ENCODE results near the gene RTP3. TPM values are rescaled to one million over a fixed set of nuclear protein-coding genes. Genes with fewer than 3 reads are reported as not detected.

Gene RTP3
- total and polyA plus RNA-seq, 2 experiments from 2014 or later, result 0.16 TPM; not detected in 1

- TF ChIP-seq CTCF (conservative IDR thresholded peaks at IDR 0.05; ENCODE audit: low read depth in 2 of 2) (no peak), EZH2 (IDR thresholded peaks at IDR 0.05; ENCODE audit: low read depth, unreplicated experiment) (no peak), CREB1 (CRISPR knock-in tag; IDR thresholded peaks at IDR 0.05; ENCODE audit: low read depth) (no peak)
- TF ChIP-seq, protein P1, sequence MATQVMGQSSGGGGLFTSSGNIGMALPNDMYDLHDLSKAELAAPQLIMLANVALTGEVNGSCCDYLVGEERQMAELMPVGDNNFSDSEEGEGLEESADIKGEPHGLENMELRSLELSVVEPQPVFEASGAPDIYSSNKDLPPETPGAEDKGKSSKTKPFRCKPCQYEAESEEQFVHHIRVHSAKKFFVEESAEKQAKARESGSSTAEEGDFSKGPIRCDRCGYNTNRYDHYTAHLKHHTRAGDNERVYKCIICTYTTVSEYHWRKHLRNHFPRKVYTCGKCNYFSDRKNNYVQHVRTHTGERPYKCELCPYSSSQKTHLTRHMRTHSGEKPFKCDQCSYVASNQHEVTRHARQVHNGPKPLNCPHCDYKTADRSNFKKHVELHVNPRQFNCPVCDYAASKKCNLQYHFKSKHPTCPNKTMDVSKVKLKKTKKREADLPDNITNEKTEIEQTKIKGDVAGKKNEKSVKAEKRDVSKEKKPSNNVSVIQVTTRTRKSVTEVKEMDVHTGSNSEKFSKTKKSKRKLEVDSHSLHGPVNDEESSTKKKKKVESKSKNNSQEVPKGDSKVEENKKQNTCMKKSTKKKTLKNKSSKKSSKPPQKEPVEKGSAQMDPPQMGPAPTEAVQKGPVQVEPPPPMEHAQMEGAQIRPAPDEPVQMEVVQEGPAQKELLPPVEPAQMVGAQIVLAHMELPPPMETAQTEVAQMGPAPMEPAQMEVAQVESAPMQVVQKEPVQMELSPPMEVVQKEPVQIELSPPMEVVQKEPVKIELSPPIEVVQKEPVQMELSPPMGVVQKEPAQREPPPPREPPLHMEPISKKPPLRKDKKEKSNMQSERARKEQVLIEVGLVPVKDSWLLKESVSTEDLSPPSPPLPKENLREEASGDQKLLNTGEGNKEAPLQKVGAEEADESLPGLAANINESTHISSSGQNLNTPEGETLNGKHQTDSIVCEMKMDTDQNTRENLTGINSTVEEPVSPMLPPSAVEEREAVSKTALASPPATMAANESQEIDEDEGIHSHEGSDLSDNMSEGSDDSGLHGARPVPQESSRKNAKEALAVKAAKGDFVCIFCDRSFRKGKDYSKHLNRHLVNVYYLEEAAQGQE (IDR thresholded peaks at IDR 0.05; ENCODE audit: unreplicated experiment), result no peak
These were observed 15.0 kb upstream of the RTP3 start (continued) for GRCh38 chr3:46482632-46483350.

DNA sequence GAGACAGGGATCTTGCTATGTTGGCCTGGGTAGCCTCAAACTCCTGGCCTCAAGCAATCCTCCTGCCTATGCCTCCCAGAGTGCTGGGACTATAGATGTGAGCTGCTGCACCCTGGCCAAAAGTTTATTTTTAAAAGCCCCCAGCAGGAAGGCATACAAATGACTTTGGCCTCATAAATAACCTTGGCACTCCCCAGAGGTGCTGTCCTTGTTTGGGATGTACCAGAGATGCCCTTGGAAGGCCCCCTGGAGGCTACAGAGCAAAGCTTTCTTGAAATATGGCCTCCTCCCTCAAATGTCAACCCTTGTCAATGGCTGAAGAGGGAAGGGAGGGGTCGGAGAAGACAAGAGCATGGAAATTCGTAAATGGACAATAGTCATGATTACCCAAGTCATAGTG lies 14.0 kb upstream of the RTP3 start:
- Mint-ChIP-seq H3K27me3 (ENCODE audit: insufficient read depth, low read depth, poor library complexity) (peaks cover 3% of the 10 kb centered on the region), H3K4me3 (no peak overlapping the region), H3K4me1 (peaks cover under 1% of the 10 kb centered on the region; the same call in 2 of the 3 replicates), H3K9me3 (0 out of 3 replicates have a peak, but pooled peaks cover 3% of the 10 kb centered on the region), H3K36me3 (ENCODE audit: low read depth) (no peaks in the 10 kb centered on the region), H3K27ac (no peak overlapping the region)
- H3K4me3 ChIP-seq, result no peak overlapping the region
- no peak overlapping the region for H3K27ac ChIP-seq (ENCODE audit: low read depth)
- H3K79me2 ChIP-seq (replicated peaks; ENCODE audit: insufficient read depth), result no peaks in the 10 kb centered on the region
- H3K4me1 ChIP-seq (ENCODE audit: insufficient read depth), result no peaks in the 10 kb centered on the region
- H3K27me3 ChIP-seq (ENCODE audit: insufficient read depth), result no peaks in the 10 kb centered on the region
- no peaks in the 10 kb centered on the region for H3F3A ChIP-seq (replicated peaks; ENCODE audit: low read depth)
- H3K4me2 ChIP-seq, result no peak overlapping the region
- no peak for ATAC-seq
- TF ChIP-seq EZH2phosphoT487 (IDR thresholded peaks at IDR 0.05; ENCODE audit: unreplicated experiment), result no peak
- TF ChIP-seq CTCF (conservative IDR thresholded peaks at IDR 0.05; ENCODE audit: low read depth in 2 of 2), result 0 out of 4 replicates have a peak, but pooled peaks of 1 of the 2 experiments have one; percentile 7
- no peaks in the 10 kb centered on the region for H3K36me3 ChIP-seq (ENCODE audit: insufficient read depth)
- no peak for DNase-seq (ENCODE audit: low spot score)
- no peaks in the 10 kb centered on the region for H3K9me2 ChIP-seq (ENCODE audit: insufficient read depth)
- H4K20me1 ChIP-seq (replicated peaks; ENCODE audit: insufficient read depth), result no peaks in the 10 kb centered on the region
- no peak overlapping the region for H2AFZ ChIP-seq

Measured in GM23338 (cell line).